Neural cell (in vitro differentiated cells): ENCODE data around the gene MCC.

ENCODE experiments used
- EP300 ChIP-seq: fragments of 450-650 bp; conservative IDR thresholded peaks from 2 replicates; pipeline ENCODE4 v1.6.1; 2014; ENCODE audit warnings: antibody characterized with exemption, mild to moderate bottlenecking, moderate library complexity; ENCODE audit not compliant: poor library complexity, severe bottlenecking
- EZH2 ChIP-seq: fragments of 200-600, 300-800 bp; shearing (Covaris generic), sonication (generic); IDR thresholded peaks from 2 replicates; pipeline ENCODE4 v1.6.1; 2014; ENCODE audit warnings: antibody characterized with exemption, low read length, borderline replicate concordance, mild to moderate bottlenecking; ENCODE audit not compliant: insufficient read depth, poor library complexity, severe bottlenecking
- POLR2AphosphoS5 ChIP-seq: IDR thresholded peaks from 2 replicates; pipeline ENCODE4 v1.6.1; 2012
- REST ChIP-seq: IDR thresholded peaks from 2 replicates; pipeline ENCODE4 v1.6.1; 2012; ENCODE audit warnings: borderline replicate concordance
- SMC3 ChIP-seq: fragments of 450-650 bp; conservative IDR thresholded peaks from 2 replicates; pipeline ENCODE4 v1.6.1; 2014; ENCODE audit warnings: antibody characterized with exemption, mild to moderate bottlenecking, moderate library complexity; ENCODE audit not compliant: poor library complexity
- TF ChIP-seq, protein P1 (sequence below): fragments of 450-650 bp; IDR thresholded peaks from 2 replicates; pipeline ENCODE4 v1.5.1; 2014; ENCODE audit warnings: antibody characterized with exemption, mild to moderate bottlenecking, moderate library complexity; ENCODE audit not compliant: poor library complexity, severe bottlenecking

GRCh38 chr5:113090336-113091106 lies 397.7 kb downstream of the MCC start:
- TF ChIP-seq POLR2AphosphoS5 (no peak), EP300 (no peak), EZH2 (no peak), SMC3 (no peak), REST (no peak)
- TF ChIP-seq, protein P1, sequence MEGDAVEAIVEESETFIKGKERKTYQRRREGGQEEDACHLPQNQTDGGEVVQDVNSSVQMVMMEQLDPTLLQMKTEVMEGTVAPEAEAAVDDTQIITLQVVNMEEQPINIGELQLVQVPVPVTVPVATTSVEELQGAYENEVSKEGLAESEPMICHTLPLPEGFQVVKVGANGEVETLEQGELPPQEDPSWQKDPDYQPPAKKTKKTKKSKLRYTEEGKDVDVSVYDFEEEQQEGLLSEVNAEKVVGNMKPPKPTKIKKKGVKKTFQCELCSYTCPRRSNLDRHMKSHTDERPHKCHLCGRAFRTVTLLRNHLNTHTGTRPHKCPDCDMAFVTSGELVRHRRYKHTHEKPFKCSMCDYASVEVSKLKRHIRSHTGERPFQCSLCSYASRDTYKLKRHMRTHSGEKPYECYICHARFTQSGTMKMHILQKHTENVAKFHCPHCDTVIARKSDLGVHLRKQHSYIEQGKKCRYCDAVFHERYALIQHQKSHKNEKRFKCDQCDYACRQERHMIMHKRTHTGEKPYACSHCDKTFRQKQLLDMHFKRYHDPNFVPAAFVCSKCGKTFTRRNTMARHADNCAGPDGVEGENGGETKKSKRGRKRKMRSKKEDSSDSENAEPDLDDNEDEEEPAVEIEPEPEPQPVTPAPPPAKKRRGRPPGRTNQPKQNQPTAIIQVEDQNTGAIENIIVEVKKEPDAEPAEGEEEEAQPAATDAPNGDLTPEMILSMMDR = no peak
